Sigmoid colon (tissue), 4 donors: ENCODE data around the gene PTPA.

Experiments used
- EP300 ChIP-seq, 4 donors: sonication (generic); formaldehyde crosslinking; IDR thresholded peaks; one replicate each; pipeline ENCODE4 v1.6.1; 2017; ENCODE audit warnings: antibody characterized with exemption in 4 of 4
- POLR2A ChIP-seq, 2 donors: fragments of 450-650 bp; IDR thresholded peaks; one replicate each; pipeline ENCODE4 v1.6.1; 2016; ENCODE audit warnings: antibody characterized with exemption in 2 of 2, mild to moderate bottlenecking in 2 of 2, moderate library complexity in 2 of 2
- POLR2AphosphoS5 ChIP-seq, 4 donors: sonication (generic); formaldehyde crosslinking; IDR thresholded peaks; one replicate each; pipeline ENCODE4 v1.6.1; 2017; ENCODE audit warnings: antibody characterized with exemption in 4 of 4
- TF ChIP-seq, protein P1 (sequence below), 4 experiments: fragments of 450-650 bp in 3 of 4; fragments of 200-600 bp in 1 of 4; IDR thresholded peaks; one replicate each; pipeline ENCODE4 v1.5.1; 2016 to 2019; ENCODE audit warnings: antibody characterized with exemption in 4 of 4, mild to moderate bottlenecking in 3 of 4, moderate library complexity in 2 of 4

DNA sequence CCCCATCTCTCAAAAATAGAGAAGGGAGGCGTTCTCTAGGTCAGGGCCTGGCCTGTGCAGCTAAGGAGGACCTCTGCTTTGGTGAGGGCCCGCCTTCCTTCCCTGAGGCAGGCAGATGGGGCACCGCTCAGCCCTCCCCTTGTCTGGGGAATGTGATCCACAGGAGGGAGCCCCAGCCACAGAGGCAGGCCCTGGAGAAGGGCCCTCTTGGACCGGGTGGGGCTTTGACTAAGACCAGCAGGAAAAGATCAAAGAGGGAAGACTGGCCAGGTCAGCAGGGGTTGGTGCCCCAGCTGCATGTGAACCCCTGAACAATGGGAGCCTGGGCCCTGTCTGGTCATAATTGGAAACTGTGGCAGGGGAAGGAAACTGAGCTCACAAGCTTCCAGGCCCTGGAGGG, 21.9 kb downstream of the PTPA start:
- no peak for TF ChIP-seq POLR2A (IDR thresholded peaks at IDR 0.05)
- TF ChIP-seq EP300 (IDR thresholded peaks at IDR 0.05) = no peak
- TF ChIP-seq, protein P1, sequence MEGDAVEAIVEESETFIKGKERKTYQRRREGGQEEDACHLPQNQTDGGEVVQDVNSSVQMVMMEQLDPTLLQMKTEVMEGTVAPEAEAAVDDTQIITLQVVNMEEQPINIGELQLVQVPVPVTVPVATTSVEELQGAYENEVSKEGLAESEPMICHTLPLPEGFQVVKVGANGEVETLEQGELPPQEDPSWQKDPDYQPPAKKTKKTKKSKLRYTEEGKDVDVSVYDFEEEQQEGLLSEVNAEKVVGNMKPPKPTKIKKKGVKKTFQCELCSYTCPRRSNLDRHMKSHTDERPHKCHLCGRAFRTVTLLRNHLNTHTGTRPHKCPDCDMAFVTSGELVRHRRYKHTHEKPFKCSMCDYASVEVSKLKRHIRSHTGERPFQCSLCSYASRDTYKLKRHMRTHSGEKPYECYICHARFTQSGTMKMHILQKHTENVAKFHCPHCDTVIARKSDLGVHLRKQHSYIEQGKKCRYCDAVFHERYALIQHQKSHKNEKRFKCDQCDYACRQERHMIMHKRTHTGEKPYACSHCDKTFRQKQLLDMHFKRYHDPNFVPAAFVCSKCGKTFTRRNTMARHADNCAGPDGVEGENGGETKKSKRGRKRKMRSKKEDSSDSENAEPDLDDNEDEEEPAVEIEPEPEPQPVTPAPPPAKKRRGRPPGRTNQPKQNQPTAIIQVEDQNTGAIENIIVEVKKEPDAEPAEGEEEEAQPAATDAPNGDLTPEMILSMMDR (IDR thresholded peaks at IDR 0.05) = no peak
- no peak for TF ChIP-seq POLR2AphosphoS5 (IDR thresholded peaks at IDR 0.05)
